Measurements from ENCODE around the gene EXOC6B.

EXOC6B gene

GRCh38 chr2:72176281-72176680, 649.6 kb downstream of the EXOC6B start (continued):
- no peak for TF ChIP-seq INSM2 (tag by site-specific recombination; IDR thresholded peaks at IDR 0.05)
- no peak for TF ChIP-seq ZXDB (tag by site-specific recombination; IDR thresholded peaks at IDR 0.05)
- TF ChIP-seq HOXA7 (CRISPR knock-in tag; IDR thresholded peaks at IDR 0.05; ENCODE audit: borderline replicate concordance), result no peak
- TF ChIP-seq ZEB2 (tag by site-specific recombination; IDR thresholded peaks at IDR 0.05), result no peak
- TF ChIP-seq, protein P1, sequence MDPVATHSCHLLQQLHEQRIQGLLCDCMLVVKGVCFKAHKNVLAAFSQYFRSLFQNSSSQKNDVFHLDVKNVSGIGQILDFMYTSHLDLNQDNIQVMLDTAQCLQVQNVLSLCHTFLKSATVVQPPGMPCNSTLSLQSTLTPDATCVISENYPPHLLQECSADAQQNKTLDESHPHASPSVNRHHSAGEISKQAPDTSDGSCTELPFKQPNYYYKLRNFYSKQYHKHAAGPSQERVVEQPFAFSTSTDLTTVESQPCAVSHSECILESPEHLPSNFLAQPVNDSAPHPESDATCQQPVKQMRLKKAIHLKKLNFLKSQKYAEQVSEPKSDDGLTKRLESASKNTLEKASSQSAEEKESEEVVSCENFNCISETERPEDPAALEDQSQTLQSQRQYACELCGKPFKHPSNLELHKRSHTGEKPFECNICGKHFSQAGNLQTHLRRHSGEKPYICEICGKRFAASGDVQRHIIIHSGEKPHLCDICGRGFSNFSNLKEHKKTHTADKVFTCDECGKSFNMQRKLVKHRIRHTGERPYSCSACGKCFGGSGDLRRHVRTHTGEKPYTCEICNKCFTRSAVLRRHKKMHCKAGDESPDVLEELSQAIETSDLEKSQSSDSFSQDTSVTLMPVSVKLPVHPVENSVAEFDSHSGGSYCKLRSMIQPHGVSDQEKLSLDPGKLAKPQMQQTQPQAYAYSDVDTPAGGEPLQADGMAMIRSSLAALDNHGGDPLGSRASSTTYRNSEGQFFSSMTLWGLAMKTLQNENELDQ (tag by site-specific recombination; IDR thresholded peaks at IDR 0.05; ENCODE audit: low read depth), result no peak
- no peak for TF ChIP-seq ZSCAN4 (tag by site-specific recombination; IDR thresholded peaks at IDR 0.05)
- TF ChIP-seq ZNF239 (tag by site-specific recombination; IDR thresholded peaks at IDR 0.05), result no peak
- no peak for TF ChIP-seq ZNF670 (tag by site-specific recombination; IDR thresholded peaks at IDR 0.05; ENCODE audit: low read depth)
- TF ChIP-seq IKZF3 (tag by site-specific recombination; IDR thresholded peaks at IDR 0.05), result no peak

GRCh38 chr2:72175636-72176035, 650.2 kb downstream of the EXOC6B start:
- Histone ChIP-seq H3K36me3 (ENCODE audit: control insufficient read depth in 2 of 2, insufficient read depth in 1 of 2, low read length in 2 of 2) (peaks cover 0 to 27% of the 10 kb centered on the region in 2 experiments; a peak in 1 of 3 replicates), H3K4me1 (ENCODE audit: control insufficient read depth, insufficient read depth, low read length) (no peaks in the 10 kb centered on the region; the same call in 1 of the 2 replicates), H3K27ac (ENCODE audit: extremely low read depth, low read depth, low read length) (no peak overlapping the region), H3K9me3 (ENCODE audit: control insufficient read depth, insufficient read depth, low read depth, low read length) (no peaks in the 10 kb centered on the region), H3K4me3 (ENCODE audit: low read depth, low read length) (no peak overlapping the region)
- POLR2A ChIA-PET, result no interaction called here
- CTCF ChIA-PET, result interaction anchor here (0.6 kb wide), 1 partner anchor 26 kb away, joined by 3 read pairs; no protein-coding TSS in a partner anchor
- TF ChIP-seq TSHZ1 (tag by site-specific recombination; IDR thresholded peaks at IDR 0.05; ENCODE audit: borderline replicate concordance) (no peak), ZNF394 (tag by site-specific recombination; IDR thresholded peaks at IDR 0.05; ENCODE audit: borderline replicate concordance) (no peak), ZNF521 (tag by site-specific recombination; IDR thresholded peaks at IDR 0.05) (no peak), ZNF112 (tag by site-specific recombination; IDR thresholded peaks at IDR 0.05) (no peak), SCRT1 (tag by site-specific recombination; IDR thresholded peaks at IDR 0.05; ENCODE audit: borderline replicate concordance) (no peak), ZNF426 (tag by site-specific recombination; IDR thresholded peaks at IDR 0.05) (no peak), YY2 (tag by site-specific recombination; IDR thresholded peaks at IDR 0.05) (no peak), GLIS2 (tag by site-specific recombination; IDR thresholded peaks at IDR 0.05) (no peak), ZNF76 (tag by site-specific recombination; IDR thresholded peaks at IDR 0.05; ENCODE audit: borderline replicate concordance, low read depth) (no peak)
- TF ChIP-seq, protein P2, sequence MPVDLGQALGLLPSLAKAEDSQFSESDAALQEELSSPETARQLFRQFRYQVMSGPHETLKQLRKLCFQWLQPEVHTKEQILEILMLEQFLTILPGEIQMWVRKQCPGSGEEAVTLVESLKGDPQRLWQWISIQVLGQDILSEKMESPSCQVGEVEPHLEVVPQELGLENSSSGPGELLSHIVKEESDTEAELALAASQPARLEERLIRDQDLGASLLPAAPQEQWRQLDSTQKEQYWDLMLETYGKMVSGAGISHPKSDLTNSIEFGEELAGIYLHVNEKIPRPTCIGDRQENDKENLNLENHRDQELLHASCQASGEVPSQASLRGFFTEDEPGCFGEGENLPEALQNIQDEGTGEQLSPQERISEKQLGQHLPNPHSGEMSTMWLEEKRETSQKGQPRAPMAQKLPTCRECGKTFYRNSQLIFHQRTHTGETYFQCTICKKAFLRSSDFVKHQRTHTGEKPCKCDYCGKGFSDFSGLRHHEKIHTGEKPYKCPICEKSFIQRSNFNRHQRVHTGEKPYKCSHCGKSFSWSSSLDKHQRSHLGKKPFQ (tag by site-specific recombination; IDR thresholded peaks at IDR 0.05), result no peak
- TF ChIP-seq, protein P3, sequence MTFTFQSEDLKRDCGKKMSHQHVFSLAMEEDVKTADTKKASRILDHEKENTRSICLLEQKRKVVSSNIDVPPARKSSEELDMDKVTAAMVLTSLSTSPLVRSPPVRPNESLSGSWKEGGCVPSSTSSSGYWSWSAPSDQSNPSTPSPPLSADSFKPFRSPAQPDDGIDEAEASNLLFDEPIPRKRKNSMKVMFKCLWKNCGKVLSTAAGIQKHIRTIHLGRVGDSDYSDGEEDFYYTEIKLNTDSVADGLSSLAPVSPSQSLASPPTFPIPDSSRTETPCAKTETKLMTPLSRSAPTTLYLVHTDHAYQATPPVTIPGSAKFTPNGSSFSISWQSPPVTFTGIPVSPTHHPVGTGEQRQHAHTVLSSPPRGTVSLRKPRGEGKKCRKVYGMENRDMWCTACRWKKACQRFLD (tag by site-specific recombination; IDR thresholded peaks at IDR 0.05), result no peak
- TF ChIP-seq, protein P4, sequence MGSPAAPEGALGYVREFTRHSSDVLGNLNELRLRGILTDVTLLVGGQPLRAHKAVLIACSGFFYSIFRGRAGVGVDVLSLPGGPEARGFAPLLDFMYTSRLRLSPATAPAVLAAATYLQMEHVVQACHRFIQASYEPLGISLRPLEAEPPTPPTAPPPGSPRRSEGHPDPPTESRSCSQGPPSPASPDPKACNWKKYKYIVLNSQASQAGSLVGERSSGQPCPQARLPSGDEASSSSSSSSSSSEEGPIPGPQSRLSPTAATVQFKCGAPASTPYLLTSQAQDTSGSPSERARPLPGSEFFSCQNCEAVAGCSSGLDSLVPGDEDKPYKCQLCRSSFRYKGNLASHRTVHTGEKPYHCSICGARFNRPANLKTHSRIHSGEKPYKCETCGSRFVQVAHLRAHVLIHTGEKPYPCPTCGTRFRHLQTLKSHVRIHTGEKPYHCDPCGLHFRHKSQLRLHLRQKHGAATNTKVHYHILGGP (tag by site-specific recombination; IDR thresholded peaks at IDR 0.05), result no peak
- TF ChIP-seq, protein P5, sequence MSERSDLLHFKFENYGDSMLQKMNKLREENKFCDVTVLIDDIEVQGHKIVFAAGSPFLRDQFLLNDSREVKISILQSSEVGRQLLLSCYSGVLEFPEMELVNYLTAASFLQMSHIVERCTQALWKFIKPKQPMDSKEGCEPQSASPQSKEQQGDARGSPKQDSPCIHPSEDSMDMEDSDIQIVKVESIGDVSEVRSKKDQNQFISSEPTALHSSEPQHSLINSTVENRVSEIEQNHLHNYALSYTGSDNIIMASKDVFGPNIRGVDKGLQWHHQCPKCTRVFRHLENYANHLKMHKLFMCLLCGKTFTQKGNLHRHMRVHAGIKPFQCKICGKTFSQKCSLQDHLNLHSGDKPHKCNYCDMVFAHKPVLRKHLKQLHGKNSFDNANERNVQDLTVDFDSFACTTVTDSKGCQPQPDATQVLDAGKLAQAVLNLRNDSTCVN (tag by site-specific recombination; optimal IDR thresholded peaks at IDR 0.05), result no peak
